LNCaP clone FGC (cell line): Measurements from ENCODE around the gene EPN3.

Experiments used
- DNase-seq: peaks from one replicate; pipeline ENCODE4 v3.0.0-alpha.2; 2011; ENCODE audit warnings: low read depth
- H3K4me3 ChIP-seq: 2 replicates; pipeline ENCODE4 v1.5.1; 2011; ENCODE audit warnings: mild to moderate bottlenecking, low read depth, low read length, control low read depth
- CTCF ChIP-seq: IDR thresholded peaks from 2 replicates; pipeline ENCODE4 v1.5.1; 2012; ENCODE audit warnings: mild to moderate bottlenecking; ENCODE audit not compliant: control insufficient read depth, insufficient read depth; ENCODE audit errors: extremely low read depth

Gene EPN3

GRCh38 chr17:50551884-50552283 is 19.3 kb downstream of the EPN3 start:
- TF ChIP-seq CTCF: no peak
- no peak overlapping the region for H3K4me3 ChIP-seq
- DNase-seq: no peak

GRCh38 chr17:50554201-50554600 is 21.7 kb downstream of the EPN3 start:
- DNase-seq: no peak
- TF ChIP-seq CTCF: no peak
- no peak overlapping the region for H3K4me3 ChIP-seq

GRCh38 chr17:50556803-50557202 is 24.3 kb downstream of the EPN3 start:
- H3K4me3 ChIP-seq: no peak overlapping the region
- no peak for DNase-seq
- no peak for TF ChIP-seq CTCF

- no peak overlapping the region for H3K4me3 ChIP-seq
- no peak for TF ChIP-seq CTCF
- DNase-seq: no peak
Measured at GRCh38 chr17:50557630-50558029, 25.1 kb downstream of the EPN3 start.

- TF ChIP-seq CTCF: no peak
- no peak overlapping the region for H3K4me3 ChIP-seq
- DNase-seq: no peak
Measured at GRCh38 chr17:50558091-50558490, 25.6 kb downstream of the EPN3 start.

- H3K4me3 ChIP-seq: no peak overlapping the region
- no peak for DNase-seq
- no peak for TF ChIP-seq CTCF
Measured at GRCh38 chr17:50558581-50558940, 26.0 kb downstream of the EPN3 start.

GRCh38 chr17:50558941-50559614 is 26.5 kb downstream of the EPN3 start:
- DNase-seq: no peak
- no peak overlapping the region for H3K4me3 ChIP-seq
- TF ChIP-seq CTCF: no peak
